ENCODE data around the gene RAI1. TPM values are rescaled to one million over a fixed set of nuclear protein-coding genes. Genes with fewer than 3 reads are reported as not detected.
A peak's percentile ranks its signal among the peaks of the same experiment; 100 is the strongest.

Gene RAI1
- polyA plus RNA-seq, 2 of the 4 experiments (the other 2 are of a cell fraction), result 3.5 to 23.8 TPM

DNA sequence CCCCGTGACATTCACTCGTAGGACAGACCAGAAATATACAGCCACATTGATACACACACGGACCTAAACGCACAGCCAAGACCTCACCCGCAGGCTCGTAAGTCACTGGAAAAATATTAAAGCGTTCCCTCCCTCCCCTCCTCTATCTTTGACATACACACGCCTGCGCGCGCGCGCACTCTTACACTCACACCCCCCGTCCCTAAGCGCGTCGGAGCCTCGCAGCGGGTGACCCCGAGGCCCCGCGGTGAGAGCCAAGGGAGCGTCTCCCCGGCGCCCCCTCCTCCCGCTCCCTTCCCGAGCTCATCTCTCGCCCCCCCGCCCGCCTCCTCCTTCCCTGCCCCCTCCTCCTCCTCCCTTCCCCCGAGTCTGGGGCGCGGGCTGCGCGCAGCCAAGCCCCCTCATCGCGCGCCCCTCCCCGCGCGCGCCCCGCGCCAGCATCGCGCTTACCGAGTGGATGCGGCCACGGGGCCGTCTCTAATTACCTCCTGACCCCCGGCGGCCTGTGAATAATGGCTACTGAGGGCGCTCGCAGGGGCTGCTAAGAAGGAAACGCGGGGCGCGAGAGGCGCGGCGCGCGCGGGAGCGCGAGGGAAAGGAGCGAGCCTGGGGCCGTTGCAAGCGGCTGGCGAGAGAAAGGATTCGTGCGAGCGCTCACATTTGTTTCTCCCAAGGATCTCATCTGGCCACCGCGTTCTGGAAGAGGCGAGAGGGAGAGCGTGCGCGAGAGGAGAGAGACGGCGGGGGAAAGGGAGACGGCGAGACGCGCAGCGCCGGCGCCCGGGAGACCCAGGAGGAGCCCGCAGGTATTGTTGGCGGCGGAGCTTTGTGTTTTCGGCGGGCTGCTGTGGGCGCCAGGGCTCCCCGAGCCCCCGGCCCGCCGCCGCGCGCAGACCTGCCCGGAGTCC is 42.4 kb downstream of the RAI1 start:
- no peak for TF ChIP-seq EHMT2 (IDR thresholded peaks at IDR 0.05; ENCODE audit: low read depth)
- WGBS (ENCODE audit: missing lambda C conversion rate), result 96% methylated on average over 96 of the region's 103 CpGs
- Histone ChIP-seq H3K27ac (no peak overlapping the region), H3K4me1 (peaks cover 65% of the 10 kb centered on the region), H3K4me3 (no peak overlapping the region), H3K4me2 (no peak overlapping the region), H3K9me3 (no peaks in the 10 kb centered on the region)
- CTCF ChIA-PET, result interaction anchor here (0.8 kb wide), 1 partner anchor 367 kb away, joined by 4 read pairs; no protein-coding TSS in a partner anchor
- no peak for ATAC-seq
- no peak for DNase-seq (ENCODE audit: low read depth in 1 of 2, low spot score in 1 of 2)
- FAIRE-seq, result no peak
- POLR2A ChIA-PET, result no interaction called here

- Histone ChIP-seq H3K9me3 (no peaks in the 10 kb centered on the region), H3K4me2 (no peak overlapping the region), H3K4me1 (peaks cover 69% of the 10 kb centered on the region), H3K27ac (no peak overlapping the region; a peak in 1 of 6 replicates), H3K4me3 (no peak overlapping the region)
- TF ChIP-seq USF2 (IDR thresholded peaks at IDR 0.05) (no peak), CEBPB (IDR thresholded peaks at IDR 0.05) (no peak), EHF (CRISPR knock-in tag; IDR thresholded peaks at IDR 0.05) (no peak), RFX5 (IDR thresholded peaks at IDR 0.05) (no peak), CHD4 (IDR thresholded peaks at IDR 0.05; ENCODE audit: borderline replicate concordance) (no peak)
- TF ChIP-seq, protein P1, sequence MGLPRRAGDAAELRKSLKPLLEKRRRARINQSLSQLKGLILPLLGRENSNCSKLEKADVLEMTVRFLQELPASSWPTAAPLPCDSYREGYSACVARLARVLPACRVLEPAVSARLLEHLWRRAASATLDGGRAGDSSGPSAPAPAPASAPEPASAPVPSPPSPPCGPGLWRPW (IDR thresholded peaks at IDR 0.05), result no peak
- ChIA-PET POLR2A (no interaction called here), CTCF (interaction anchor here (0.8 kb wide), 1 partner anchor 368 kb away, joined by 4 read pairs; no protein-coding TSS in a partner anchor)
- DNase-seq (ENCODE audit: low read depth in 1 of 2, low spot score in 1 of 2), result no peak
- FAIRE-seq, result no peak
- 92% methylated on average over 43 of the region's 53 CpGs for WGBS (ENCODE audit: missing lambda C conversion rate)
- no peak for ATAC-seq
Observed at GRCh38 chr17:17724307-17725010, 43.2 kb downstream of the RAI1 start.

- 81% methylated on average over 29 of the region's 36 CpGs for WGBS (ENCODE audit: missing lambda C conversion rate)
- no peak for DNase-seq (ENCODE audit: low read depth in 1 of 2, low spot score in 1 of 2)
- no peak for ATAC-seq
- Histone ChIP-seq H3K4me1 (peaks cover 69% of the 10 kb centered on the region), H3K9me3 (no peaks in the 10 kb centered on the region), H3K4me2 (peak overlapping the region; percentile 14; the same call in 1 of the 3 replicates), H3K27ac (peak overlapping the region in 1 of 2 experiments; percentile 26; a peak in 4 of 6 replicates), H3K4me3 (no peak overlapping the region)
- CTCF ChIA-PET, result interaction anchor here (0.8 to 1.4 kb wide), 2 partner anchors 12 to 14 kb away, joined by 3 to 6 read pairs; no protein-coding TSS in a partner anchor
- POLR2A ChIA-PET, result no interaction called here
- FAIRE-seq, result no peak
- TF ChIP-seq NR3C1 (IDR thresholded peaks at IDR 0.05), result no peak
- TF ChIP-seq KDM1A (IDR thresholded peaks at IDR 0.05; ENCODE audit: low read depth), result no peak
- TF ChIP-seq HOXB5 (CRISPR knock-in tag; IDR thresholded peaks at IDR 0.05), result no peak
- TF ChIP-seq TFCP2L1 (CRISPR knock-in tag; IDR thresholded peaks at IDR 0.05), result no peak
- TF ChIP-seq CHD2 (IDR thresholded peaks at IDR 0.05; ENCODE audit: low read length, partially characterized antibody), result no peak
- no peak for TF ChIP-seq ELK1 (IDR thresholded peaks at IDR 0.05; ENCODE audit: low read depth, low read length)
- TF ChIP-seq HMGXB4 (CRISPR knock-in tag; IDR thresholded peaks at IDR 0.05; ENCODE audit: borderline replicate concordance), result no peak
- TF ChIP-seq ZFP36 (IDR thresholded peaks at IDR 0.05; ENCODE audit: borderline replicate concordance, partially characterized antibody), result no peak
- TF ChIP-seq, protein P1 (IDR thresholded peaks at IDR 0.05), result no peak
- no peak for TF ChIP-seq HOXB13 (CRISPR knock-in tag; IDR thresholded peaks at IDR 0.05; ENCODE audit: low read depth)
- TF ChIP-seq MAFK (IDR thresholded peaks at IDR 0.05; ENCODE audit: partially characterized antibody), result no peak
- no peak for TF ChIP-seq EHF (CRISPR knock-in tag; IDR thresholded peaks at IDR 0.05)
- TF ChIP-seq MAZ (IDR thresholded peaks at IDR 0.05; ENCODE audit: borderline replicate concordance, low read depth, low read length), result no peak
- TF ChIP-seq CHD4 (IDR thresholded peaks at IDR 0.05; ENCODE audit: borderline replicate concordance), result no peak
- TF ChIP-seq EP300 (IDR thresholded peaks at IDR 0.05), result no peak
- TF ChIP-seq RNF2 (IDR thresholded peaks at IDR 0.05; ENCODE audit: borderline replicate concordance, low read depth), result no peak
- TF ChIP-seq RAD21 (conservative IDR thresholded peaks at IDR 0.05 in 1 of 2, IDR thresholded peaks at IDR 0.05 in 1 of 2), result no peak
- no peak for TF ChIP-seq SREBF2 (IDR thresholded peaks at IDR 0.05)
- TF ChIP-seq USF2 (IDR thresholded peaks at IDR 0.05), result no peak
Observed at GRCh38 chr17:17725011-17725751, 43.9 kb downstream of the RAI1 start.

Data from A549 (cell line).